ENCODE data around the gene BEX5.

Gene BEX5

DNA sequence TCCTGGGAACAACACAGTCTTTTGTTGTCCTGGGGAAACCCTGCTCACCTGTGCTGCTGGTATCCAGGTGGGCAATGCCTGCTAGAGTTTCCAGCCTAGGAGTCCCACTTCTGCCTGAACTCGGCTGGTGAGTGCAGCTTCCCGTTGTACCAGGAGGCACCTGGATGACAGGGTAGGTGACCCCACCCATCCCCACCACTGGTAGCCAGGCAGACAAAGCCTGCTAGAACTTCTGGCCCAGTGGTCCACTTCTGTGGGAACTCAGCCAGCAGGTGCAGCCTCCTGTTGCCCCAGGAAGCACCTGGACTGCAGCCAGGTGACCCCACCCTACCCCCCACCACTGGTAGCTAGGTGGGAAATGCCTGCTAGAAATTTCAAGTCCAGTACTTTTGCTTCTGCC lies 40.0 kb downstream of the BEX5 start:
- H3K9me3 Mint-ChIP-seq = no peaks in the 10 kb centered on the region
- H3K36me3 Mint-ChIP-seq (ENCODE audit: low read depth) = no peaks in the 10 kb centered on the region
- intact Hi-C loops (cut with micrococcal nuclease) = no loop called here
- H3K4me1 Mint-ChIP-seq (ENCODE audit: low read depth) = no peaks in the 10 kb centered on the region
- H3K27ac Mint-ChIP-seq = no peak overlapping the region
- H3K27me3 Mint-ChIP-seq = no peaks in the 10 kb centered on the region
- no peak overlapping the region for H3K4me3 Mint-ChIP-seq

GRCh38 chrX:102113367-102113766 lies 42.4 kb downstream of the BEX5 start:
- H3K27me3 Mint-ChIP-seq = no peaks in the 10 kb centered on the region
- no peaks in the 10 kb centered on the region for H3K4me1 Mint-ChIP-seq (ENCODE audit: low read depth)
- intact Hi-C loops (cut with micrococcal nuclease) = no loop called here
- no peaks in the 10 kb centered on the region for H3K9me3 Mint-ChIP-seq
- no peak overlapping the region for H3K27ac Mint-ChIP-seq
- no peaks in the 10 kb centered on the region for H3K36me3 Mint-ChIP-seq (ENCODE audit: low read depth)
- no peak overlapping the region for H3K4me3 Mint-ChIP-seq
